Measurements from ENCODE around the gene SLFN12L.

- TF ChIP-seq EP300 (IDR thresholded peaks at IDR 0.05; ENCODE audit: borderline replicate concordance in 1 of 2, control insufficient read depth in 1 of 2, low read depth in 2 of 2, low read length in 2 of 2) (no peak), YY1 (IDR thresholded peaks at IDR 0.05; ENCODE audit: low read depth, low read length) (no peak), TCF12 (IDR thresholded peaks at IDR 0.05; ENCODE audit: low read depth, low read length) (no peak), SMC3 (IDR thresholded peaks at IDR 0.05; ENCODE audit: borderline replicate concordance, low read length) (no peak), HDAC2 (IDR thresholded peaks at IDR 0.05) (no peak)
Observed at GRCh38 chr17:35584061-35584460, 46.6 kb upstream of the SLFN12L start.

Data from GM12878 (cell line).